Osteocyte (in vitro differentiated cells): ENCODE measurements around the gene CHL1. TPM values are rescaled to one million over a fixed set of nuclear protein-coding genes. Genes with fewer than 3 reads are reported as not detected.

ENCODE experiments used
- DNase-seq: peaks from one replicate; pipeline ENCODE4 v3.0.0; 2021; ENCODE audit warnings: mixed read lengths; ENCODE audit not compliant: unreplicated experiment; ENCODE audit errors: extremely low spot score
- H3K27ac Mint-ChIP-seq: one replicate; pipeline ENCODE4 v1.8.0; 2021; ENCODE audit warnings: mild to moderate bottlenecking, mixed read lengths; ENCODE audit not compliant: unreplicated experiment
- H3K27me3 Mint-ChIP-seq: one replicate; pipeline ENCODE4 v1.8.0; 2021; ENCODE audit warnings: mixed read lengths; ENCODE audit not compliant: unreplicated experiment
- H3K36me3 Mint-ChIP-seq: one replicate; pipeline ENCODE4 v1.8.0; 2021; ENCODE audit warnings: mixed read lengths; ENCODE audit not compliant: unreplicated experiment
- H3K4me1 Mint-ChIP-seq: one replicate; pipeline ENCODE4 v1.8.0; 2021; ENCODE audit warnings: mixed read lengths; ENCODE audit not compliant: unreplicated experiment
- H3K4me3 Mint-ChIP-seq: one replicate; pipeline ENCODE4 v1.8.0; 2021; ENCODE audit warnings: mild to moderate bottlenecking, moderate library complexity, mixed read lengths; ENCODE audit not compliant: unreplicated experiment
- H3K9me3 Mint-ChIP-seq: one replicate; pipeline ENCODE4 v1.8.0; 2021; ENCODE audit warnings: mixed read lengths; ENCODE audit not compliant: unreplicated experiment
- total RNA-seq: library from RNA; stranded (reverse); gene quantifications from 2 replicates; pipeline ENCODE4 v1.2.1, GENCODE V29; 2021
- TF ChIP-seq, protein P1 (sequence below): fragments of 200-600 bp; sonication (generic); IDR thresholded peaks from 2 replicates; pipeline ENCODE4 v1.5.0; 2021; ENCODE audit warnings: antibody characterized with exemption, mild to moderate bottlenecking, moderate library complexity

The CHL1 gene
- total RNA-seq, 1 donor from 2014 or later: not detected

DNA sequence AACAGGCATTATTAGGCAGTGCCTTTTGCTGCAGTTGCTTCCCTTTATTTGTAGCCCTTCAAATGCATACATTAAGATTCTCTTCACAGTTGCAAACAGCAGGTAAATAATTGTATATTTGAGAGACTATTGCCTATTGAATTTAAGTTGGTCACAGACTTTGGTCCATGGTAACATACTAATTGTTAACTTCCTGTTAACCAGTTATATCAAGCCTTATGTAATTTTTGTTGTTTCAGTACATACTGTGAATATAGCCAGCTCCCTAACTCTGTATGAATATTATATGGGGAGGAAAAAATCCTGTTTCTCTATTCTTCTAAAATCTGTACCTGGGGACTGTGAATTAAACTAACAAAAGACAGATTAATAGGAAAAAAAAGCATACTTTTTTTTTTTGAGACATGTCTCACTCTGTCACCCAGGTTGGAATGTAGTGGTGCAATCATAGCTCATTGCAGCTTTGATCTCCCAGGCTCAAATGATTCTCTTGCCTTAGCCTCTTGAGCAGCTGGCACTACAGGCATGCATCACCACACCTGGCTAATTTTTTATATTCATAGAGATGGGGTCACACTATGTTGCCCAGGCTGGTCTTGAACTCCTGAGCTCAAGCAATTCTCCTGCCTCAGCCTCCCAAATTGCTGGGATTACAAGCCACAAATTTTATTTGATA, 53.2 kb downstream of the CHL1 start:
- no peaks in the 10 kb centered on the region for H3K36me3 Mint-ChIP-seq
- TF ChIP-seq, protein P1, sequence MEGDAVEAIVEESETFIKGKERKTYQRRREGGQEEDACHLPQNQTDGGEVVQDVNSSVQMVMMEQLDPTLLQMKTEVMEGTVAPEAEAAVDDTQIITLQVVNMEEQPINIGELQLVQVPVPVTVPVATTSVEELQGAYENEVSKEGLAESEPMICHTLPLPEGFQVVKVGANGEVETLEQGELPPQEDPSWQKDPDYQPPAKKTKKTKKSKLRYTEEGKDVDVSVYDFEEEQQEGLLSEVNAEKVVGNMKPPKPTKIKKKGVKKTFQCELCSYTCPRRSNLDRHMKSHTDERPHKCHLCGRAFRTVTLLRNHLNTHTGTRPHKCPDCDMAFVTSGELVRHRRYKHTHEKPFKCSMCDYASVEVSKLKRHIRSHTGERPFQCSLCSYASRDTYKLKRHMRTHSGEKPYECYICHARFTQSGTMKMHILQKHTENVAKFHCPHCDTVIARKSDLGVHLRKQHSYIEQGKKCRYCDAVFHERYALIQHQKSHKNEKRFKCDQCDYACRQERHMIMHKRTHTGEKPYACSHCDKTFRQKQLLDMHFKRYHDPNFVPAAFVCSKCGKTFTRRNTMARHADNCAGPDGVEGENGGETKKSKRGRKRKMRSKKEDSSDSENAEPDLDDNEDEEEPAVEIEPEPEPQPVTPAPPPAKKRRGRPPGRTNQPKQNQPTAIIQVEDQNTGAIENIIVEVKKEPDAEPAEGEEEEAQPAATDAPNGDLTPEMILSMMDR: no peak
- H3K4me1 Mint-ChIP-seq: no peaks in the 10 kb centered on the region
- no peak overlapping the region for H3K27ac Mint-ChIP-seq
- no peak overlapping the region for H3K4me3 Mint-ChIP-seq
- no peaks in the 10 kb centered on the region for H3K9me3 Mint-ChIP-seq
- no peaks in the 10 kb centered on the region for H3K27me3 Mint-ChIP-seq
- DNase-seq: no peak

DNA sequence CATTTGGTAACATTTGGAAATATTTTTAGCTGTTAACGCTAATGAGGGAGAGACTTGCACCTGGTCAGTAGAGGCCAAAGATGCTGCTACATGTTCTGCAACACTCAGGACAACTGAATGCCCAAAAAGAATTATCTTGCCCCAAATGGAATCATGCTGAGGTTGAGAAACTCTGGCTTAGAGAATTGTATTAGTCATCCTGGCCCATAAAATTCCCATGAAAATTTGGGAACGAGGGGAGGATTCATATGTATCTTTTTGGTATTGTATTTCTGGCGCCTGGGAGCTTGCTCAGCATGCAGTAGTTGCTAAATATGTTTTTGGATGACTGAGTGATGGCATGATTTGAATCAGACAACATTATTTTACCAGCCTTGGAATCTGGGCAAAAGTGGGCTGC, 59.9 kb downstream of the CHL1 start:
- H3K27me3 Mint-ChIP-seq: no peaks in the 10 kb centered on the region
- no peak for DNase-seq
- peaks cover 6% of the 10 kb centered on the region for H3K9me3 Mint-ChIP-seq

DNA sequence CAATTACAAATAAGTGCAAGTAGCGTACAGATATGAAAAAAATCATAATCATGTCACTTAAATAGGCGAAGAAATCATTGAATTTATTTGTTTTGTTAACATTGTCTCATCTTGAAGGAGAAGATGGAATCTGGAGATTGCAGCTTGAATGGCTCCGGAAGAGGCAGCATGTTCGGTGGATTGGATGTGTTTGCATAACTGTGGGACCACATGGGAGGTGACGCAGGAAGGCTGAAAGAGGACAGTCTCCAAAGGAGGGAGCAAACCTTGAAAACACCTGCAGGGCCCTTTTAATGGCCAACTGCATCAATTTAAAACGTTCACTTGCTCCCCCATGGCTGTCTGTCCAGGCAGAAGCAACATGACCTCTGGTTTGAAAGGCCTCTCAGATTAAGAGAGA, 61.3 kb downstream of the CHL1 start:
- TF ChIP-seq, protein P1: no peak
- no peak overlapping the region for H3K27ac Mint-ChIP-seq
- DNase-seq: no peak
- H3K4me3 Mint-ChIP-seq: no peak overlapping the region
- peaks cover 6% of the 10 kb centered on the region for H3K9me3 Mint-ChIP-seq
- no peaks in the 10 kb centered on the region for H3K27me3 Mint-ChIP-seq
- no peaks in the 10 kb centered on the region for H3K4me1 Mint-ChIP-seq
- H3K36me3 Mint-ChIP-seq: no peaks in the 10 kb centered on the region

More for the DNA sequence above, 59.9 kb downstream of the CHL1 start:
- no peaks in the 10 kb centered on the region for H3K4me1 Mint-ChIP-seq
- H3K27ac Mint-ChIP-seq: no peak overlapping the region
- no peak overlapping the region for H3K4me3 Mint-ChIP-seq
- TF ChIP-seq, protein P1: no peak
- no peaks in the 10 kb centered on the region for H3K36me3 Mint-ChIP-seq

DNA sequence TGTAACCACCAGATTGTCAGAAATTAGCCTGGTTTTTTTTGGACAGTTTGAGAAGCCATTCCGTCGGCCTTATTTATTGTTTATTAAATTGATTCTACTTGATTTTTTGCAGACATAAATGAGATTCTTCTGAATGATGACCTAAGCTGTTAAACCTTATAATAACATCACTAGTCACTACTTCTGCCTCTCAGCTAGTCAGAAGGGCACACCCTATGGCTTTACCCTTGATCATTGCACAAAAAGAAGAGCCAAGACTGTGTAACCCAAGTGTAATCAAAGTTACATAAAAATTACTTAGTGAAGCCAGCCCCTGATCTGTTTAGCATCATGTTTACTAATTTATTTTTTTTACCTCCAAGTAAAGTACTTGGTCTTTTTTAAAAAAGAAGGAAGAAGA, 64.3 kb downstream of the CHL1 start:
- no peak for DNase-seq
- Mint-ChIP-seq H3K4me1 (no peaks in the 10 kb centered on the region), H3K27ac (no peak overlapping the region), H3K27me3 (no peaks in the 10 kb centered on the region), H3K9me3 (peaks cover 13% of the 10 kb centered on the region), H3K4me3 (no peak overlapping the region), H3K36me3 (no peaks in the 10 kb centered on the region)
- TF ChIP-seq, protein P1: no peak

DNA sequence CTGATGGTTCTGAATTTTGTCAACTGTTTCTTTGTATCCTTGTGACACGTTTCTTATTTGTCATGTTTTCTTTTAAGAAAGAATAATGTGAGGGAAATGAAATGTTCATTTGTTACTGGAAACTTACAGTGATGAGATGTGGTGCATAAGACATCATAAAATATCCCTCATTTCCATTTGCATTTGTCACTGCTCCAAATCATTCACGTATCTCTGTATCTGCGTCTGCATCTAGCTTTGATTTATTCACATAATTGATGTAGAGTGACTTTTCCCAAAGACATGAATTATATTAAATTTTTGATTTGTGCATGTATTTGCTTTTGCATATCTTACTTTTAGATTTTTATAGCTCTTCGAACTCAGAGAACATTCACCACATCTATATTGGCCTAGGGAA, 66.8 kb downstream of the CHL1 start:
- DNase-seq: no peak

More for the DNA sequence above, 66.8 kb downstream of the CHL1 start:
- Mint-ChIP-seq H3K36me3 (no peaks in the 10 kb centered on the region), H3K27me3 (no peaks in the 10 kb centered on the region), H3K4me3 (no peak overlapping the region), H3K9me3 (peaks cover 10% of the 10 kb centered on the region), H3K4me1 (no peaks in the 10 kb centered on the region), H3K27ac (no peak overlapping the region)
- TF ChIP-seq, protein P1: no peak
